AML-193 (cell line): ENCODE measurements around the gene FLYWCH1.

Source experiments
- DNase-seq, 2 experiments: peaks; one replicate each; lab custom pipeline; 2025; lab: John Stamatoyannopoulos, UW

The FLYWCH1 gene

DNA sequence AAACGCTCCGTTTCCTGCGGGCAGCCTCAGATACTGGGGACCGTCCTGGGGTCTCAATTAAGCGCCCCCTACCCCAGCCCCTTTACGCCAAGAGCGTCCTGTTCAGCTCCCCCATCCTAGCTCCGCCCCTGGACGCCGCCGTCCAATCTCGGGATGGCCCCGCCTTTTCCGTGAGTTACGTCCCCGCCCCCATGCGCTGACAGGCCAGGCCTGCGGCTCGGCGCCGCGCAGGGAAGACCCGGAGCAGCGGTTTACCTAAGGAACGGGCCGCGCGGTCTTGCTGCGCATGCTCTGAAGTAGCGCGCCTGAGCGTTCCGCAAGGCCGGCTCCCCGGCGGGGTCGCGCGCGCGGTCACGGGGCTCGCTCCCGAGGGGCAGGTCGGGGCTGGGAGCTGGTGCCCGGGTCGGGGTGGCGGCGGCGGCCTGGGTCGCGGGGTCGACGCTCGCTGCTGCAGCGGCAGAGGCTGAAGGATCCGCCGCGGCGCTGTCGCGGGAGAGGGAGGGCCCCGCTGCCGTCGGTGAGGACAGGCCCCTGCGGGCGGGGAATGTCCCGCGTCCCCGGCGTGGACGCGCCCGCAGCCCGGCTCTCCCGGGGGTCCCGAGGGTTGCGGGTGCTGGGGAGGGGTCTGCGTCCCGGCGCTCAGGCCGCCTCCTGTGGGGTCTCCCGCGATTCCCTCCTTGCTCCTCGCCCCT is at the start of gene FLYWCH1:
TSS of gene FLYWCH1 (plus strand) at position 294 of the 692 bp plus-strand sequence. CDS start 17,755 bp downstream, outside the sequence.
- peak; percentile 92 for DNase-seq

GRCh38 chr16:2865651-2866050 is 46.1 kb upstream of the FLYWCH1 start:
- no peak for DNase-seq

GRCh38 chr16:2866431-2866830 is 45.3 kb upstream of the FLYWCH1 start:
- no peak for DNase-seq

GRCh38 chr16:2867661-2867986 is 44.1 kb upstream of the FLYWCH1 start:
- DNase-seq: no peak

DNA sequence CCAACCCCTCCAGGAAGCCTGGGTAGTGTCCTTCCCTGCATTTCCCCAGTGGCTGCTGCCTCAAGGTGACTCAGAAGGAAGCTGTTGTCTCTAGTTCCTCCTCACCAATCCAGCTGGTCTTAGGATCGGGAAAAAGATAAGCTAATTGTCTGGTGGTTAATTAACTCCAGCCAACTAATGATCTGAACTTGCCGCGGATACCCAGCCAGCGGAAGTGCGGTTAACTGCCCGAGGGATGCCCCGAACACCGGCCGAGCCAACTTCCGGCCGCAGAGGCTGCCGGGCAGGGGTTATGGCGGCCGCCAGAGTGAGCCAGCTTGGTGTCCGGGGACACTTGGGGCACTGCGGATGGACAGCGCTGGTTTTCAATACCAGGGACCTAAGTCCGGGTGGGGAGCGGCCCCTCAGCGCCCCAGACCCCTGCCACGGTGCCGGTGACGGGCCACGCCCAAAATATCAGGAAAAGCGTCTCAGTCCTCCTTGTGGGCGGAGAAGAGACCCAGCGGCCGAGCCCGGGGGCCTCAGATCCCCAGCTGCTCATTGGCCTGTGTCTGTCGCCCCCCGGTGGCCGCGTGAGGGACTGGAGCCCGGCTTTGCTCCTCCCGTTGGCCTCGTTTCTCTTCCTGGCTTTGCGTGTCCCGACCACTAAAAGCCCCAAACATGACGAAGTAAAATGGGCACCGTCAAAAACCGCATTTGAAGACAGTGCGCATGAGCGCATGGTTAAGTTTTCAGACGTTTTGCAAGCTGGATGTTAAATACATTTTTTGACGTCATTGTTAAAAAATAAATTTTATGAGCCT is 43.5 kb upstream of the FLYWCH1 start:
- peak; percentile 85 to 89 for DNase-seq

- no peak for DNase-seq
These were observed 39.8 kb upstream of the FLYWCH1 start for GRCh38 chr16:2871926-2872325.

DNA sequence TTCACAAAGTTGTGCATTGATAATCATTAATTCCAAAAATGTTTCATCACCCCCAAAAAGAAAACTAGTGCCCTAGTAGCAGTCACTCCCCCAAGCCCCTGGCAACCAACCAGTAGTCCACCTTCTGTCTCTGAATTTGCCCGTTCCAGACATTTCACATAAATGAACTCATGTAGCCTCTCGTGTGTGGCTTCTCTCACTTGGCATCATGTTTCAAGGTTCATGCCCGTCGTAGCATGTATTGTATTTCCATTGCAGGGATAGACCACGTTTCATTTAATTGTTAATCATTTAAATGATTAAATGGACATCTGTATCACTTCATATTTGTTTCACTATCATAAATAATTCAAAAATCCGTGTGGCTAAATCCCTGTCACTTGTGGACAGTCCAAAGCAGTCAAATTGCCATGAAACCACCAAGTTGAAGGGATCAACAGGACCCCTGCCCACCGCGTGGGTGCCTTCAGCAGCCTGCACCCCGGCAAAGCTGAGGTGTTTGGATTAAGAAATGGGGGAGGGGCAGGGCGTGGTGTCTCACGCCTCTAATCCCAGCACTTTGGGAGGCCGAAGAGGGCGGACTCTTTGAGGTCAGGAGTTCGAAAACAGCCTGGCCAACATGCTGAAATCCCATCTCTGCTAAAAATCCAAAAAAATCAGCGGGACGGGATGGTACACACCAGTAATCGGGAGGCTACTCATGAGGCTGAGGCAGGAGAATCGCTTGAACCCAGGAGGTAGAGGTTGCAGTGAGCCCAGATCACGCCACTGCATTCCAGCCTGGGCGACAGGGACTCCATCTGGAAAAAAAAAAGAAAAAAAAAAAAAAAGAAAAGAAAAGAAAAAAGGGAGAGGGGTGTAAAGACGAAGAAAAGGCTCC is 37.5 kb upstream of the FLYWCH1 start:
- DNase-seq: no peak

GRCh38 chr16:2874912-2875362 is 36.8 kb upstream of the FLYWCH1 start:
- peak; percentile 67 to 69 for DNase-seq

DNA sequence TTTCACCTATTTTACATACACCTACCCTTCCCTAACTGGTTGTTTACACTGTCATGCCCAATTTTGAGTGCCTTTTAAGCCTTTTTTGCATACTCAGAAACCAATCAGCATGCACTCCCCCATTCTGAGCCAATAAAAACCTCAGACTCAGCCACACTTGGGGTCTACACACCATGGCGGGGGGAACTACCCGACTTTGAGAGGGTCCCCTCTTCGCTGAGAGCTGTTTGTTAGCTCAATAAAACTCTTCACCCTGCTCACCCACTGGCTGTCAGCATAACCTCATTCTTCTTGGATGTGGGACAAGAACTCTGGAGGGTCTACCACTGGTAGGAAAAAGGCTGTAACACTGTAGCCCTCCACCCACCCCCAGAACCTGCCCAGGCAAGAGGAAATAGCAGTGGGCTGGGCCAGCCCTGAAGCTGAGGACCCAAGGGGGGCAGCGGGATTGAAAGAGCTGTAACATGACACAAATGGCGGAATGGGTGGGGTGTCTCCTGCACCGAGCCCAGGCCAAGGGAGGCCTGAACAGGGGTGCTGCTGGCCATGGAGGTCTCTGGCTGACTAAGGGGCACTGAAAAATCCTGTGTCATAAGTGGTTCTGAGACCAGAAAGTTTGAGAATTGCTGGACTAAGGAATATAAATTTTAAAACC is 31.8 kb upstream of the FLYWCH1 start:
- no peak for DNase-seq

DNA sequence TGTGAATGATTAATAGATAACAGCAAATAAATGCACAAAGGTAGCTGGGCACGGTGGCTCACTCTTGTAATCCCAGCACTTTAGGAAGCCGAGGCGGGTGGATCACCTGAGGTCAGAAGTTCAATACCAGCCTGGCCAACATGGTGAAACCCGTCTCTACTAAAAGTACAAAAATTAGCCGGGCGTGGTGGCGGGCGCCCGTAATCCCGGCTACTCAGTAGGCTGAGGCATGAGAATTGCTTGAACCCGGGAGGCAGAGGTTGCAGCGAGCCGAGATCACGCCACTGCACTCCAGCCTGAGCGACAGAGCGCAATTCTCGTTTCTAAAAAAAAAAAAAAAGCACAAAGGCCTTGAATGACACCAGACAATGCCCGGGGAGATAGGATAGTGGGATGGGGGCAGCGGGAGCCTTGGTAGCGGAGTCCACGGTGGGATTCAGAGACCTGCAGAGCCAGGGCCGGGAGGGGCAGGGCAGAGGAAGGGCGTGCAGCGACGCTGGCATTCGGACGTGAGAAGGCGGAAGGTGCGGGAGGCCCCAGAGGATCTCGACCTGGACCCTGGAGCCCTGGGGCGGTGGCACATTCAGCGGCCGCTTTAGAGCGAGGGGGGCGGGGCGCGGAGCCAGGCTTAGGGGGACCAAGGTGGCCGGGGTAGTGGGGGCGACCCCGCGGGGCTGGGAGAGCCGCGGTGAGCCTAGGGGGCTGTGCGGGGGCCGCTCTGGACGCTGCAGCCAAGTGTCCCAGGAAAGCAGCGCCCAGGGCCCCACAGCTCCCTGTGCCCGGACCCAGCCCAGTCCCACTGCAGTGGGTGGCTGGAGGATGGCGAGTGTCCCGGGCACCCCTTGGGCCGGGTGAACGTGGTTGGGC is 29.7 kb upstream of the FLYWCH1 start:
- DNase-seq: peak in 1 of 2 experiments; percentile 17

DNA sequence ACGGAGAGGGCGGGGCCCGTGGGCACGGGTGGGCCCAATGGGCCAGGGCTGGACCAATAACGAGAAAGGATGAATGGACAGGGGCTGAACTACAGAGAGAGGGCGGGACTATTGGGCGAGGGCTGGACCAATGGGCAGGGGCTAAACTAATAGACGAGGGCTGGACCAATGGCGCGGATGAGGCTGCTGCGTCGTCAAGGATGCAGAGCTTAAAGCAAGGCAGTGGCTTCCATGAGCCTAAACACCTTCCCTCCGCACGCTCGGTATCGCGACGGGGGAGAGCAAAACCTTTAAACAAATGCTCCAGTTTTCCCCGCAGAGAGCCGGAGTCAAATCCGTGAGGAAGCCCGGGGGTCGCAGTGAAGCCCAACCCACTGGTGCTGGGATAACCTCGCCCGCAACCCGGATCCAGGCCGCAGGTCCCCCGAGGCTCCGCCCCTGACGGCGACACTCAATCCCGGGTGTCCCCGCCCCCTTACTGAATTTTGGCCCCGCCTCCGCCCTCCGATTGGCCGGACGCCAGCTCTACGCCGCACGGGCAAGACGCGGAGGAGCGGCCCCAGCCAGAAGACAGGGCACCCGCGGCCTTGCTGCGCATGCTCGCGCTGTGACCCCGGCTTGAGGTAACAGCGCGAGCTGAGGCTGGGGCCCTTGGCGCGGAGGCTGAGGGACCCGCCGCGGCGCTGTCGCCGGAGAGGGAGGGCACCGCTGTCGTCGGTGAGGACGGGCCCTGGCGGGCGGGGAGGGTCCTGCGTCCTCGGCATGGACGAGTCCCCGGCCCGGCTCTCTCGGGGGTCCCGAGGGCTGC is 28.9 kb upstream of the FLYWCH1 start, which contains the start of gene FLYWCH2:
TSS of gene FLYWCH2 (plus strand) at position 566 of the 808 bp plus-strand sequence. CDS start 13,235 bp downstream, outside the sequence.
- peak; percentile 94 to 96 for DNase-seq

GRCh38 chr16:2883458-2883908 is 28.2 kb upstream of the FLYWCH1 start:
- DNase-seq: no peak

DNA sequence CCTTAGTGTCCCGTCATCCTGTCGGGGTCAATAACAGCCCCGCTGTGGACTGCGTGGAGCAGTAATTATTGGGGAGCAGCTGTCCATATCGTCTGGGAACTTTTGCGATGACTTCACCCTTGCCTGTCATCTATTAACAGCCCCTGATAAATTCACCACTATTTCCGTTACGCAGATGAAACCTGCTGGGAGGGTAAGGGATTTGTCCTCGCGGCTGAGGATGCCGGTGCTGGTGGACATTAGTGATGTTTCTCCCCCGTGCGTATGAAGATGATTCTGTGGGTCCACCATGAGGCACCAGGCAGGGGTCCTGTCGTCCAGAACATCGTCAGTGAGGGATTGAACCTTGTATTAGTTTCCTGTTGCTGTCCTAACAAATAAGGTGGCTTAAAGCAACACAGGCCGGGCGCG is 27.7 kb upstream of the FLYWCH1 start:
- no peak for DNase-seq

DNA sequence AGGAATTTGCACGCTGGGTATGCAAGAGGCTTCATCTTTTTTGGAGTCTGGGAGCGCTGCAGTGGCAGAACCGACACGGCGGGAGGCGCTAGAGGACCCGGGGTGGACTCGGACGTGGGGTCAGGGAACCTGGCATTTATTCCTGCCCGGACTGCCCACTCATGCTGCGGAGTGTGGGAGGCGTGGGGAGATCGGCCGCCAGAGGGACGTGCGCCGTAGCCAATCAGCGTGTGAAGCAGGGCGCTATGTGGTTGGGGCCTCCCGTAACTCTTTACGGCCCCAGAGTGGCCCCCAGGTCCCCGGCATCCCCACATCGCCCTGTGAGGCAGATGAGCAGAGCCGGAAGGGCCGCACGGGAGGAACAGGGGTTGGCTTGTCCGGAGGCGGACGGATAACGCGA is 17.5 kb upstream of the FLYWCH1 start:
- no peak for DNase-seq

DNA sequence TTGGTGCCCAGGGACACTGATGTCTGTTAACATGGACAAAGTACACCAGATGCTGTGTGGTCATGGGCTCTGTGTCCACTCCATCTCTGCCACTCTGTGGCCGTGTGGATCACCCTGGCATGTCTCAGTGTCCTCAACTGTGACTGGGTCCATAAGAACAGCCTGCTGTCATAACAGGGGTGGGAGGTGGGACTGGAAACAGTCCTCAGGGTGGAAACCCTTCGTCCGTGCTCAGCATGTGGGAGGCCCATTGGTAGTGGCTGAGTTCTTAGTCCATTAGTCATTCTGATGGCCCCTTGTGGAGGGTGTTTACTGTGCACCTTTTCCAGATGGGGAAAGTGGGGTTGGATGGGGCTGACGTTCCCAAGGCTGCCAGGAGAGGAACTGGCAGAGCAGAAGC is 15.9 kb upstream of the FLYWCH1 start:
- DNase-seq: no peak

- no peak for DNase-seq
These were observed 15.2 kb upstream of the FLYWCH1 start for GRCh38 chr16:2896480-2897010.

GRCh38 chr16:2897110-2897509 is 14.6 kb upstream of the FLYWCH1 start:
- no peak for DNase-seq

- DNase-seq: no peak
These were observed 12.7 kb upstream of the FLYWCH1 start for GRCh38 chr16:2898831-2899563.

GRCh38 chr16:2899564-2900072 is 12.1 kb upstream of the FLYWCH1 start:
- DNase-seq: no peak
